Measurements from ENCODE around the gene SELENOI. TPM values are rescaled to one million over a fixed set of nuclear protein-coding genes. Genes with fewer than 3 reads are reported as not detected.
"Not testable (repeated sequence)": the region's sequence is repeated elsewhere in the genome, so short reads cannot be mapped to it uniquely, and the experiment has no call there.

SELENOI gene
- total RNA-seq, 1 donor: 14.6 TPM

- DNase-seq (ENCODE audit: low read depth): no peak
- H3K4me3 ChIP-seq (ENCODE audit: low read depth, low read length): no peak overlapping the region
- peak; percentile 10 for TF ChIP-seq CTCF (IDR thresholded peaks at IDR 0.05; ENCODE audit: insufficient read depth, low read length)
These were observed 29.9 kb upstream of the SELENOI start for GRCh38 chr2:26316041-26316440.

- H3K4me3 ChIP-seq (ENCODE audit: low read depth, low read length): no peak overlapping the region
- TF ChIP-seq CTCF (IDR thresholded peaks at IDR 0.05; ENCODE audit: insufficient read depth, low read length): no peak
These were observed 29.1 kb upstream of the SELENOI start for GRCh38 chr2:26316845-26317244.

GRCh38 chr2:26317377-26318105, 28.4 kb upstream of the SELENOI start:
- H3K4me3 ChIP-seq (ENCODE audit: low read depth, low read length): no peak overlapping the region
- DNase-seq (ENCODE audit: low read depth): no peak
- no peak for TF ChIP-seq CTCF (IDR thresholded peaks at IDR 0.05; ENCODE audit: insufficient read depth, low read length)

More at GRCh38 chr2:26316845-26317244, 29.1 kb upstream of the SELENOI start:
- no peak for DNase-seq (ENCODE audit: low read depth)

- no peak for DNase-seq (ENCODE audit: low read depth)
- TF ChIP-seq CTCF (IDR thresholded peaks at IDR 0.05; ENCODE audit: insufficient read depth, low read length): no peak
- no peak overlapping the region for H3K4me3 ChIP-seq (ENCODE audit: low read depth, low read length)
These were observed 27.0 kb upstream of the SELENOI start for GRCh38 chr2:26318950-26319349.

GRCh38 chr2:26324479-26324878, 21.5 kb upstream of the SELENOI start:
- DNase-seq (ENCODE audit: low read depth); H3K4me3 ChIP-seq (ENCODE audit: low read depth, low read length): not testable (repeated sequence)

GRCh38 chr2:26324903-26325302, 21.0 kb upstream of the SELENOI start:
- H3K4me3 ChIP-seq (ENCODE audit: low read depth, low read length): no peak overlapping the region
- no peak for TF ChIP-seq CTCF (IDR thresholded peaks at IDR 0.05; ENCODE audit: insufficient read depth, low read length)
- DNase-seq (ENCODE audit: low read depth): no peak

- H3K4me3 ChIP-seq (ENCODE audit: low read depth, low read length): no peak overlapping the region
- peak; percentile 39 for DNase-seq (ENCODE audit: low read depth)
- TF ChIP-seq CTCF (IDR thresholded peaks at IDR 0.05; ENCODE audit: insufficient read depth, low read length): no peak
These were observed 20.1 kb upstream of the SELENOI start for GRCh38 chr2:26325851-26326250.
